SH-SY5Y (cell line): ENCODE data around the gene LAGE3.

Experiments
- GATA2 ChIP-seq: IDR thresholded peaks from 2 replicates; pipeline ENCODE4 v1.6.1; 2011; ENCODE audit warnings: mild to moderate bottlenecking, low read depth, low read length
- GATA3 ChIP-seq: IDR thresholded peaks from 2 replicates; pipeline ENCODE4 v1.6.1; 2011; ENCODE audit warnings: low read depth, mild to moderate bottlenecking, low read length, moderate library complexity

DNA sequence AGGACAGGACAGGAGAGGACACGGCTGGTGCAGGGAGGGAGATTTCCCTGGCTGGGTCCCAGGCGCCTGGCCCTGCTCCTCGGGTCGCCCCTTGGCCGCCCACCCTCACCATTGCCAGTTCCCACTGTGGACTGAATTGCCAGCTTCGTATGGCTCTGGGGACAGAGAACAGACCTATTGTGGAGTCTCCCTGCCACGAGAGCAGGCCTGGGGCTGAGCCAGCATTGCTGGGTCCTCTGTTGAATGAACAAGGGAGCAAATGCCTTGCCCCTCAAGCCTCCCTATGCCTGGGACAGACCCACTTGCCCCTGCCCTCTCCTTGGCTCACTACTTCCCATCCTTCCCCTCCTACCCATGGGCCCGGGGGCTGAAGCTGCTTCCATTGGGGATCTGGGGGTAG lies 16.7 kb downstream of the LAGE3 start:
- TF ChIP-seq GATA3 (no peak), GATA2 (no peak)
